GM18858 (cell line): ENCODE data around the gene METTL17.
"Not testable (repeated sequence)": the region's sequence is repeated elsewhere in the genome, so short reads cannot be mapped to it uniquely, and the experiment has no call there.

Experiments used
- ATAC-seq: cut with Tn5 transposase; IDR thresholded peaks from one replicate; pipeline ENCODE4 v1.9.1; 2021; ENCODE audit not compliant: unreplicated experiment

METTL17 gene

DNA sequence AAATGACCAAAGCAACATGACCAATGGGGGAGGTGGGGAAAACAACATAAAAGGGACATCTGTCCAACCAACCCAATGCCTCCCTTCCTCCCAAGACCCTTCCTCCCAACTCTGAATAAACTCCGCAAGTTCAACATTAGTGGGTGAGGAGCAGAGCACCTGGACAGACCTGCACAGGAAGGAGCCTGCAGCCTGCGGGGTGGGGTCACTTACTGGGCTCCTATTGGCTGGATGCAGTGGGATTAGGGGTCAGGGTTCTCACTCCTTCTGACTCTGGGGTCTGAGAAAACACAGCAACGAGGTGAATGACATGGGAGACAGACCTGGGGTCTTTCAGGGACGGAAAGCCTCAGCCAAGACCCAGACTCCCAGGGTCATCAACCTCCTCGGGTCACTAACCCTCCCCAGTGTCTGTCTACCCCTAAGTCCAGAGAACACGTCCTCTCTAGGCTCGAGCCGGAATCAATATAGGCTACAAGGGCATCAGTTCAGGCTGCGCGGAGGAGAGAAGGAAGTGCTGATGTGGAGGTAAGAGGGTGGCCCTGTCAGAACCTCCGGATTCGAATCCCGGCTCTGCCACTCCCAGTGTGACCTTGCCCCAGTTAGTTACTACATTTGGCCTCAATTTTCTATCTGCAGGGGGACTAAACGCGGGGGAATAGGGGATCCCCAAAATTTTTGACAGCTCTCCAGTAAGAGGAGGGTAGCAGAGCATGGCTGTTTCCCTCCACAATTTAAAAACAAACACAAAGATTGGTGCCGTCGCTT is 34.2 kb downstream of the METTL17 start:
- ATAC-seq, result no peak

DNA sequence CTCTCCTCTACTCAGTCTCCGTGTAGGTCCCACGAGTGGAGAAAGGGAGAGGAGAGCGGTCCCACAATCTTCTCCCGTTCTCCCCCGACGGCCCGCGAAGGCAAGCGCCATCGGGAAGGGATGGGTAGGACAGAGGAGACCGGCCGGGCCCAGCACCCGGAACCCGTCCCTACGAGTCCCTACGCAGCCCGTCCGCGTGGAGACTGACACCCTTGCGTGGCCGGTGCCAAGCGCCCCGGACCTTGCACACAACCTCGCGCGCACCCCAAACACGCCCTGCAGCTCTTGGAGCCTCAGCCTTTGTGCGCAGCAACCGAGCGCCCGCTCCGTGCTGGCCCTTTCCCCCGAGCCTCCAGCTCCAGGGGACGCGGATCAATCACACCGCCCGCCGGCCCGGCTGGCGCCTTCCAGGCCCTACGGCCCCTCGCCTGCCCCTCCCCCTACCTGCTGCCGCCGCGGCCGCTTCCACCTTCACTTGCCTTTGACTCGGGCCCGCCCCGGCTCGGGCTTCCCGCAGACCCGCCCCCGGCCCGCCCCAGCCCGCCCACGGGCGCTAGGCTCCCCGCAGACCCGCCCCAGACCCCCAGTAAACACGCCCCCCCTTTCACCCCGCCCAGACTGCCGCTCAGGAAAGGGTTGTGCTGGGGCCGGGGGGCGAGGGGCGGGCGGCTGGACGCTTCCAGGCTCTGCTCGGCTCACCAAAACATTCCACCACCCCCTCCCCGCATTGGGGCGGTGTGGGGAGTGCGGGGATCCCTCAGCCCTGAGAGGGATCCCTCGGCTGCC is 35.0 kb downstream of the METTL17 start, which contains the start of gene NDRG2:
Gene NDRG2 (minus strand): TSS at position 477 of the 786 bp plus-strand sequence. CDS start 1,746 bp downstream, outside the sequence.
- ATAC-seq, result no peak

DNA sequence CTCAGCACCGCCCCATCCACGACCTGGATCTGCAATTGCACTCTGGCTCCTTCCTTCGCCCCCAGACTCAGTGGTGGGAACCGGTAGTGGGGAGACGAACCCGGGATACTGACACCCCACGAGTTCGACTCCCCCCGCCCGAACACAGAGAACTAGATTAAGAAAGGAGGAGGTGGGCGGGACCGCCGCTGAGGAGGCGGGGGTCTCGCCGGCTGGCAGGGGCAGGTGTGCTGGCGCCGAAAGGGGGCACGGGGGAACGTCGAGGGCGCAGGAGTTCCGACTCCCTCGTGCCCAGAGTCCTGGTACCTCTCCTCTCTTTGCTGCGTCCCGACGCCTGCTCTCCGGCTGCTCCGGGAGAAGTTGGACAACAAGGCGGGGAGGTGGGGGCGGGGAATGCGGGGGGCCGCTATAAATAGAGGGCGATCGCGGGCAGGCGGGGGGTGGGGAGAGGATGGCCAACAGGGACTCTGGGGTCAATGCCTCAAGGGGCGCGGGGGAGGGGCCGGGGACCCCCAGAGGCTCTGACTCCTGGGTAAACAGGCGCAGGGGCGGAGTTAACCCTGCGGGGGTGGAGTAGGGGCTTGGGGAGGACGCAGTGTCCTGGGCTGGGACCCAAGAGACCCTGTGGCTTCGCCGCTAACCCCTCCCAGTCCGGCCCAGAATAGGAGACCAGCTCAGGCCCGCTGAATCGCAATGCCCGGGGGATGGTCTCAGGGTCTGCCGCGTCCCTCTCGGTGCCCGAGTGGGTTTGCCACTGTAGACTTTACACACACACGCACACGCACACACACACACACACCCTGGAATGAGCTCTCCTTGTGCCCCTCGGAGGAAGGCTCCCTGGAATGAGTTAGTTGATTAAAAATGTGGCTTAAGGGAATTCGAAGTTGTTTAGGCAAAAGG is 35.8 kb downstream of the METTL17 start:
- ATAC-seq, result no peak

DNA sequence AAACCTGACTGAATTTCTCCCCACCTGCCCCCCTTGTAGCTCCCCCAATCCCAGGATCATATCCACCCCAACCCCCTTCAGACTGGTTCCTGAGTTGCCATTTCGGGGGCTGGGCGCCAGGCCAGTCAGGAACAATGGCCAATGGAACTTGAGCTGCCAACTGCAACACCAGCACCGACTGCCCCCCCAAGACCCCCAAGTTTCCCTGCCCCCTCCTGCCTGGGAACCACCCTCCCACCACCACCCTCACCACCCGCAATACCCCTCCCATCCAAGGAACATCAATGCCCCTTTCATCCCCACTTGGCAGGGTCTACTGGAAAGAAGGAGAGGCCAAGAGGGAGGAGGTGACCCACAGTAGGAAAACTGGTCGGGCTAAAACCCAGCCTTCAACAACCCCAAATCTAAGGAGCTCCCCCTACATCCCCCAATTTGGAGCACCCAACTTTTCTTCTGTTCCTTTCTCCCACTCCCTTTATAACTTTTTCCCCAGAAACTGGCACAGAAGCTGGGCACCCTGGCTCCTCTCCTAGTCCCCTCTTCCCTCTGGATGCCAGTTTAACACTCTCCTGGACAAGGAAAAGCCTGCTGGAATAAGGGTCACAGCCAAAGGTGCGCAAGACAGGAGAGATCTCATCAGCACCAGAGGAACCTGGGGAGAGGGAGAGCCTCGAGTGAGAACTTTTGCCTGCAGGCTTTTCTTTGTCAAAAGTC is 36.7 kb downstream of the METTL17 start:
- ATAC-seq, result no peak

DNA sequence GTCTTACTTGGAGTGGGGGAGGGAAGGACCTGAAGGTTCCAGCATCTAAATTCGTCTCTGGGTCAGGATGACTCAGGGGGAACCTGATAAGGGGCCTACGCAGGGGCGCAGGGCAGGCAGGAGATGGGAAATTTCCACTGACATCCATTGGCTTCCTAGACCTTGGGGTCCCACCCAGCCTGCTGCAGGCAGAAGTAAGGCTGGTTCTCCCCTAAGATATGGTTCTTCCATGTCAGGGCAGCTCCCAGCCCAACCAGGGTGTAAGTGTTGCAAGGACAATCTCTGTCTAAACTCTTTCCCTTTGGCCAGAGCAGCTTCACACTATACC is 37.2 kb downstream of the METTL17 start:
- no peak for ATAC-seq

DNA sequence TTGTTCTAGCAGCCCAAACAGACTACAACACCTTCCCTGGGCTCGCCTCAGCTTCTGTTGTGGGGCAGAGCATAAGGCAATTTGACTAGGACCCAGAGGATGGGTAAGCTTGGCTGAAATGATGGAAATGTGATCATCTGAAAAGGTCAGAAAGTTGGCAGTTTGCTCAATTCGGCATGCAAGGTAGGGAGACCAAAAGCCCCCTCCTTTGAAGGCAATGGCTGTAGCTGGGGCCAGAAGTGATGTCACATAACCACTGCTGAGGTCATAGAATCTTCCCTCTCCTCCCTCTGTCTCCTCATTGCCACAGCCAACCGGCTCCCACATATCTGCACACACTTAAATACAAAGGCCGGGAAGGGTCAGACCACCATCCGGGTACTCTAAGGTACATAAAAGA is 40.1 kb downstream of the METTL17 start, which contains the start of gene TPPP2:
Gene TPPP2 (plus strand): TSS at position 301 of the 400 bp plus-strand sequence. CDS start 365 bp downstream, outside the sequence.
- no peak for ATAC-seq

DNA sequence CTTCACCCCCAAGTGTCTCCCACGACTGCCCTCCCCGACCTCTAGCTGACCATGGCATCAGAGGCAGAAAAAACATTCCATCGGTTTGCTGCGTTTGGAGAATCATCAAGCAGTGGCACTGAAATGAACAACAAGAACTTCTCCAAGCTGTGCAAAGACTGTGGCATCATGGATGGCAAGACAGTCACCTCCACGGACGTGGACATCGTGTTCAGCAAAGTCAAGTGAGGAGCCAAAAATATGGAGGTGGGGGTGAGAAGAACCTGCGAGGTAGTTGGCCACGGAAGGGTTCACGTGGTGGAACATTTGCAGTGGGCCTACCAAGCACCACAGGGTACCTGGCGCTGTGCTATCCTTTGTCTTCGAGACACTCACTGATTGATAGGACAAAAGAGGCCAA is 40.8 kb downstream of the METTL17 start:
- ATAC-seq, result no peak

DNA sequence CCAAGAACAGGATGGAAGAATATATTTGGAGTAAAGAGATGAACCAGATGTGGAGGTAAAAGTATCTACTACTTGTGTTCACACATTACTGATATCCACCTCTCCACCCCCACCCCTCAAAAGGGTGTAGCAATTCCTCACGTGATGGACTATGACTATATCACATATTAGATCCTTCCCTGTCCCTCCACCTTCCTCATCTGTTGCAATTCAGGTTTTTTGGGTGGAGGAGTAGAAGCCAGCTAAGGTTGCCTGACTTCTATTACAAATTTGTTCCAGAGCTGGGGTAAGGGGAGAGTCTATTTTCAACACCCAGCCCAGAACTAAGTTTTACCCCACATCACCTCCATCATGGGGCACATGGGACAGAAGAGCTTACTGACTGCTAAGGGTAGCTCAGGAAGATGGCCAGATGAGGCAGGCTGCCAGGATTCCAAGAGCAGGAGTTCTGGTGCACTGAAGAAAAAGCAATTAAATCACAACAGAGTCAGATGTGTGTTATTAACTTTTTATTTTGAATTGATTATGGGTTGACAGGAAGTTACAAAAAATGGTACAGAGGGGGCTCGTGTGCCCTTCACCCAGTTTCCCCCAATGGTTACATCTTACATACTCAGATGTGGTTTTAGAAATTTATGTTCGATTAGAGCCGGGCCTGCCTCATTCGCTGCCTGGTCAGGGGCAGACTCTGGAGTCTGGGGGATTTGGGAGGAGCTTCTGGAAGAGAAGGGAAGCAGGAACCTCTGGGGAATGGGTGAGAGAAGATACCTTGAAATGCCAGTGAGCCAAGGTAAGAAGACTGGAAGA is 42.7 kb downstream of the METTL17 start:
- no peak for ATAC-seq

DNA sequence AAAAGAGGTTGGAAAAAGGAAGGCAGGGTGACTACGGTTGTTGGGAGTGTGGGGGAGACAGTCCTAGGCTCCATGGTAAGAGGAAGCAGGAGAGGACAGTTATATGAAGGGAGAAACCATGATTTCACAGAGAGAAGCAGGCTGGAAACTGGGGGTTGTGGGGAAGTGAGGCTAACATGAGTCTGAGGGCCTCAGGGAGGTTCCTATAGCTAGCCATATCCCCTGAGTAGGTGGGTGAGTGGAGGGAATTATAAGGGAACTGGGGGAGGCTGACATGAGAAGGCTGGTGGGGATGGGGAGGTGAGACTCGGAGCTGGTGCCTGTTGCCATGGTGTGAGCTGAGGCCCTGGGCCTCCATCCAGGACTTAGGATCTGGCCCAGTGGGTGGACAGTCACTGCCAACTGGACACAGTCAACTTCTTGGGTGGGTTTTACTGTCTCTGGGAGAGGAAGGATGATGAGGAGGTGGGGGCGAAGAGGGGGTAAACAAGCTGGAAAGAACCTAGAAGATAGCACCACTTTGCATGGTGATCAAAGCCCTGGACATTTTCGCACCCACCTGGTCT is 43.4 kb downstream of the METTL17 start:
- ATAC-seq, result no peak

DNA sequence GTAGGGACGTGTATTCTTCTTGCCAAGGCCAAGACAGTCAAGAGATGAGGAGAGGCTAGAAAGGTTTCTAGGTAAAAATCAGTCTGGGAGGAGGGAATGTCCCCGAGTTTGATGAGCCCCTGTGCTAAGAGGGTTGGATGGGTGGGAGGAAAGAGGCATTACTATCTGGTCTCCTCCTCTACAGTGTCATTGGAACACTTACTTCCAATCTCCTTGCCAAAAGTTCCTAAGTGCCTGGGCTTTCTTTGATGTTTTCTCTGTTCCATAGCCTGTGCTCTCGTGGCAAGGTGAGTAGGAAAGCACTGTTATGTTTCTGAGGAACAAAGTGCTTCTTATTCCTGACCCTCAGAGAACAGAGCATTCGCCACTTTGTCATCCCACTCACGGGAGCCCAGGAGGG is 44.9 kb downstream of the METTL17 start, which contains the start of gene RNASE13:
Gene RNASE13 (minus strand): TSS at position 101 of the 400 bp plus-strand sequence. CDS start 519 bp downstream, outside the sequence.
- ATAC-seq, result no peak

DNA sequence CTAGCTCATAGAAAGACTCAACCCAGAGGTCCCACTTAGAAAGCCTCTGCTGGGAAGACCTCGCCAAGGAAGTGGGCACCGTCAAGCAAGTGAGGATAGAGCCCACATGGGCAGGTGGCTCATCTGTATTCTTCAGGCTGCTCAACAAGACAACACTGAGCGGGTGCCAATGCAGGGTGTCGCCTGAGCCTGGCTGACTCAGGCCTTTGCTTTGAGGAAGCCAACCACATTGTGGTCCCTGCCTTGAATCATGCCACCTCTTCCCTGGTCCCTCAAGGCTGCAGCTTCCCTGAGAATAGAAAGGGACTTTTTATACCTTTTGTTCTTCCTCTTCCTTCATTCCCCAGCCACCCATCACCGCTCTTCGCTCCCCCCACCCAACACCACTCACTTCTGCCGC is 47.0 kb downstream of the METTL17 start:
- ATAC-seq, result no peak

DNA sequence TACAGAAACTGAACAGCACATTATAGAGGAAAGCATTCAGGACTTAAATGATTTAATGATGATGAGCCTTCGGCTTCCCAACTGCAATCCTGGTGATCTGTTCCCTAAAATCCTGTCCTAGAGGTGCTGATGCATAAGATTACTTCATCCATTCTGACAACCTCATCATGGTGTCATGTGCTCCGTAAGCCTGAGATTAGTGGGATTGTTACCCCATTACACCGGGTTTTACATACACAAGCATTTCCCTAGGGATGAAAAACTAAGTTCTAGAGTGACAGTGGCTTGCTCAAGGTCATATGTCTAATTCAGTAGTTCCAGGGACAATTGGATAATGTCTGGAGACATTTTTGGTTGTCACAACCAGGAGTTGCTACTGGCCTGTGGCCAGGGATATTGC is 47.4 kb downstream of the METTL17 start:
- no peak for ATAC-seq

DNA sequence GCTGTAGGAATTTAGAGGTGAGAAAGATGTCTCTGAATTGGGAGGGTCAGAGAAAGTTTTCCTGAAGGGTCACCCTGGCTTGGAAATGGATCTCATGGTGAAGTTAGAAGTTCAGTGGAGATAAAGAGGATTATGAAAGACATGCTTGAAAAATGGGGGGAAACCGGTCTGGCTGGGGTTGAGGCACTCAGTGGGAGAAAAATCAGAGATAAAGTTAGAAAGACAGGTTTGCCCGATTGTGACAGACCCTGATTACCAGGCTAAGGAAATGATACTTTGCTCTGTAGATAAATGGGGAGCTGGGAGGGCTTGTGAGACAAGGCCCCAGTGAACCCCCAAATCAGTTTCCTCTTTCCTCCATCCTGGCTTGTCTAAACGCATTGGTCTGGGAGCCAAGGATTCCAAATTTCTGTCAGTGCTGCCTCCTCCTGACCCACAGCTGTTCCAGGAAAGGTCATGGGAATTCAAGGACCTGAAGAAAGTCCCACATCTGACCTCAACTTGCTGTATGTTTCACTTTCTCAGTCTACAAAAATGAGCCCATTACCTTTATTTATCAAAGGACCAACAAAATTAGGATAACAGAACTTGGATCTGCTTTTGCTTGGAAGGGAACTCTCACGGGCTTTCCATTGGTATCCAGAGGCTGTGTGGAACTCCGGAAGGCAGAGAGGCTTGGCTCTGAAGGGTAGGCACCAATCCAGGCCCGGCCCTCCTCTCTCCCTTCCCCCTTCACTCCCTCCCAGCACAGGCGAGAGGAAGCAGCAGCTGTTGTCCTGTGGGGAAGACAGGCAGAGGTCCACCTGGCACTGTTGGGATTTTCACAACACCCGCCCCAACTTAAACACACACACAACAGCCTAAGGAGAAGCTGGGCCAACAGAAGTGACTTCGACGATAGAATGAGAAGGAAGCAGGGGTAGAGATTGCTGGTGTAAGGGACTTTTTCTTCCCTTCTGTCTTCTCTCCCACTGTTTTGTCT is 49.0 kb downstream of the METTL17 start:
- no peak for ATAC-seq

DNA sequence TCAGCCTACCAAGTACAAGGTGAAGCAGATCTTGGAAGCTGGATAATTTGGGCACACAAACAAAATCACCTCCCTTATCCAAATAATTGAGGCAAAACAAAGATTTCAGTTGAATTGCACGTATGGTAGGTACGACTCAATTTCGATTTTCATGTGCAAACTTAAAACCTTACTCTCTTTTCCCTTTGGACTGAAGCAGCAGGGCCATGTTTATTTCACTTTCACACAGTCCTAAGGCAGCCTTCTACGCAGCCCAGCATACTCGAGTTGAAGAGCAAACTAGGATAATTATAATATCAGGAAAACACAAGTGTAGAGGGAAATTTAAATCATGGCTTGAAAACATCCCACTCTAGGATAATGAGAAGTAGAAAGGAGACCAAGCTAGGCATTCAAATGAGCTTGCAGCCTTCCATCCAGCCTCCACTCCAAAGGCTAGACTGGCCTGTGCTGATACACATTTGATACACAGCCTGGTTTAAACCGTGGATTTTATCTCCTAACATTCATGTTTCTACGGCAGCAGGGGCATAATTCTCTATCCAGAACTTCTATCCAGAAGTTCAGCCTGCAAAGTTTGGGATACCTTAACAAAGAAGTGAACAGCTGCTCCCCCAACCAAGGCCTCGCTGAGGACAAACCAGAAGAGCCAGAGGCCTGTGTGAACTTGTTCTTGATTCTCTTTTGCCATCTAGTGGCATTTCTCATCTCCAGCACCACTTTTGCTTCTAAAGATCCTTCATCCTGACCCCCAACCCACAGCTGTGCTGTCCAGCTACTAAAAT is 50.0 kb downstream of the METTL17 start:
- ATAC-seq, result no peak

DNA sequence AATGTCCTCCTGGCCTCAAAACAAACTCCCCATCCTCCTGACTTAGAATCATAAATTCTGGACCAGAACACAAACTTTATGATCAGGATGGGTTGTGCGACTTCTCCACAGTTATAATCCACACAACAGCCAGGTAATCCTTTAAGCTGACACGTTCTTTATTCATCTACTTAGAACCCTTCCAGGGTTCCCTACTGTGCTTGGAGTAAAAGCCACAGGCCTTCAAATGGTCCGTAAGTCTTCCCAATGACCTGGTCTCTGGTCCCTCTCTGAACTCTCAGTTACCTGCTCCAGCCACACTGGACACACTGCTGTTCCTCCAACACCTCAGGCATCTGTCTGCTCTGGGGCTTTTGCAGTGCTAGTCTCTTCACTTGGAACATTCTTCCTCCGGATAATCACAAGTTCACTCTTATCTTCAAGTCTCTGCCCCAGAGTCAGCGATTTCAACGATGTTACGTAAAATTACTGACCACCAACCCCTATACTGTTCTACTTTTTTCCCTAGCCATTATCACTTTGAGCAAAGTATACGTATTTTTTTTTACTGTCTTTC is 50.7 kb downstream of the METTL17 start:
- no peak for ATAC-seq

DNA sequence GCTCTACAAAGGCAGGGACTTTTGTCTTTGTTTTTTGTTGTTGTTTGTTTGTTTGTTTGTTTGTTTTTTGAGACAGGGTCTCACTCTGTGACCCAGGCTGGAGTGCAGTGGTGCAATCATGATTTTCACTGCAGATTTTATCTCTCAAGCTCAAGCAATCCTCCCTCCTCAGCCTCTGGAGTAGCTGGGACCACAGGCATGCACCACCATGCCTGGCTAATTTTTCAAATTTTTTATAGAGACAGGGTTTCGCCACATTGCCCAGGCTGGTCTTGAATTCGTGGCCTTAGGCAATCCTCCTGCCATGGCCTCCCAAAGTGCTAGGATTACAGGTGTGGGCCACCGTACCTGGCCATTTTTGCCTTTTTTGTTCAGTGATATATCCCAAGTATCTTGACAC is 51.2 kb downstream of the METTL17 start:
- not testable (repeated sequence) for ATAC-seq
